ENCODE data around the gene CASK. TPM values are rescaled to one million over a fixed set of nuclear protein-coding genes. Genes with fewer than 3 reads are reported as not detected.

The CASK gene
- total RNA-seq, 4 donors from 2014 or later = 34.3 to 52.8 (median 40.7) TPM

DNA sequence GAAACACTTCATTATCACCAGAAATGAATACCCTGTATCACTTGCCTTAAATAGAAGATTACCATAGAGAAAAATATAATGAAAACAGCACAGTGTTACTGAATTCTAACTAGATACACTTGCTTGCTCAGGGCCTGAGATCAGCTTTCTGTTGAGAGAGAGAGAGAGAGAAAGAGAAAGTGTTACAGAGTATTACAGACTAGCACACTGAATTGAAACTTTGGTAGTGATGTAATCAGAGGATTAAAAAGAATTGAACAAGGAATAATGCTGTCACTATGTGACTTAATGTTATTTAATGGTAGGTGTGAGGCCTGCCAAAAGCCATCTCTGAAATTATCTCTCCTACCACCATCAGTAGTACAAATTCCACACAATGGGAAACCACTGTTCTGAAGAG is 35.5 kb upstream of the CASK start:
- no peaks in the 10 kb centered on the region for H3K36me3 ChIP-seq
- TF ChIP-seq, protein P1, sequence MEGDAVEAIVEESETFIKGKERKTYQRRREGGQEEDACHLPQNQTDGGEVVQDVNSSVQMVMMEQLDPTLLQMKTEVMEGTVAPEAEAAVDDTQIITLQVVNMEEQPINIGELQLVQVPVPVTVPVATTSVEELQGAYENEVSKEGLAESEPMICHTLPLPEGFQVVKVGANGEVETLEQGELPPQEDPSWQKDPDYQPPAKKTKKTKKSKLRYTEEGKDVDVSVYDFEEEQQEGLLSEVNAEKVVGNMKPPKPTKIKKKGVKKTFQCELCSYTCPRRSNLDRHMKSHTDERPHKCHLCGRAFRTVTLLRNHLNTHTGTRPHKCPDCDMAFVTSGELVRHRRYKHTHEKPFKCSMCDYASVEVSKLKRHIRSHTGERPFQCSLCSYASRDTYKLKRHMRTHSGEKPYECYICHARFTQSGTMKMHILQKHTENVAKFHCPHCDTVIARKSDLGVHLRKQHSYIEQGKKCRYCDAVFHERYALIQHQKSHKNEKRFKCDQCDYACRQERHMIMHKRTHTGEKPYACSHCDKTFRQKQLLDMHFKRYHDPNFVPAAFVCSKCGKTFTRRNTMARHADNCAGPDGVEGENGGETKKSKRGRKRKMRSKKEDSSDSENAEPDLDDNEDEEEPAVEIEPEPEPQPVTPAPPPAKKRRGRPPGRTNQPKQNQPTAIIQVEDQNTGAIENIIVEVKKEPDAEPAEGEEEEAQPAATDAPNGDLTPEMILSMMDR (IDR thresholded peaks at IDR 0.05) = no peak
- TF ChIP-seq EP300 (IDR thresholded peaks at IDR 0.05) = no peak
- no peak for TF ChIP-seq POLR2A (IDR thresholded peaks at IDR 0.05)
- no peak for DNase-seq (ENCODE audit: low spot score in 2 of 2)

DNA sequence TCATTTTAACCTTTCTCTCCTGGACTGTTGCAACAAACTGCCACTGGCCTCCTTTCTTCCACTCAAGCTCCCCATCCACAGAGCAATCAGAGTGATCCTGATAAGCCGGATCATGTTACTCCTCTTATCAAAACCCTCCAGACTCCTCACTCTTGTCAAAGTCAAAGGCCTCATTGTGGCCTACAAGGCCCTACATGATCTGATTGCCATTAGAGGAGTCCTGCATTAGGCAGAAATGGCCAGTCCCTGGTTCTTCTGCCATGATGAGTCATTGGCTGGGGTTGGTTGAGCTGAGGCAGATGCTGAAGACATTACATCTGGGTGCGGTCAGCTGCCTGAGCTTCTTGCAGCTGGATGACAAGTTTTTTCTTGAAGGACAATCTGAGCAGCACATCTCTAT is 32.7 kb upstream of the CASK start:
- DNase-seq (ENCODE audit: low spot score in 2 of 2) = no peak
- Histone ChIP-seq H3K9me3 (no peaks in the 10 kb centered on the region), H3K4me1 (no peaks in the 10 kb centered on the region), H3K27ac (no peak overlapping the region), H3K27me3 (peaks cover 0 to 5% of the 10 kb centered on the region in 2 donors), H3K36me3 (no peaks in the 10 kb centered on the region), H3K4me3 (no peak overlapping the region)
- TF ChIP-seq, protein P1 (IDR thresholded peaks at IDR 0.05) = no peak
- TF ChIP-seq EP300 (IDR thresholded peaks at IDR 0.05) (no peak), POLR2A (IDR thresholded peaks at IDR 0.05) (no peak)
- 89 to 100% methylated on average over 1 to 2 of the region's 2 CpGs for whole genome bisulfite sequencing, 2 donors

More for the DNA sequence above, 35.5 kb upstream of the CASK start:
- Histone ChIP-seq H3K4me3 (no peak overlapping the region), H3K9me3 (no peaks in the 10 kb centered on the region), H3K27me3 (no peaks in the 10 kb centered on the region), H3K4me1 (no peaks in the 10 kb centered on the region), H3K27ac (no peak overlapping the region)

DNA sequence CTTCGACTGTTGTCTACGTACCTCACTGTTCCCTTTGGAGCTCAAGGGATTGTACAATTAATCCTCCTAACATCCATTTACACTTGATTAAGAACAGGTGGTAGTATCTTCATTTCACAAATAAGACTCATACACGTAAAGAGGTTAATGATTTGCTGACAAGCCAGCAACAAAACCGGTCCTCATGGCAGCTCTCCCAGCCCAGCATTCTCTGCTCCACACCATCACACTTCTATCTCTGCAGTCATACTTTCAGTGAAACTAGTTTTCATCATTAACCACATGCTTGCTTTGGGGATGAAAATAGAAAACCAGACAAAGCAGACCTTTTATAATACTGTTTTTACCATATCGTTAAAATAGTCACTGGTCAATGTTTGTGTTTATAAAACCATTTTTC is 28.7 kb upstream of the CASK start:
- WGBS, 2 donors = 49 to 62% methylated on average over 5 of the region's 5 CpGs
- TF ChIP-seq EP300 (IDR thresholded peaks at IDR 0.05) (no peak), POLR2A (IDR thresholded peaks at IDR 0.05) (no peak)
- TF ChIP-seq, protein P1 (IDR thresholded peaks at IDR 0.05) = no peak
- Histone ChIP-seq H3K4me1 (no peaks in the 10 kb centered on the region), H3K9me3 (no peaks in the 10 kb centered on the region), H3K4me3 (no peak overlapping the region), H3K27ac (no peak overlapping the region), H3K27me3 (peaks cover 0 to 16% of the 10 kb centered on the region in 2 donors), H3K36me3 (no peaks in the 10 kb centered on the region)
- DNase-seq (ENCODE audit: low spot score in 2 of 2) = no peak

DNA sequence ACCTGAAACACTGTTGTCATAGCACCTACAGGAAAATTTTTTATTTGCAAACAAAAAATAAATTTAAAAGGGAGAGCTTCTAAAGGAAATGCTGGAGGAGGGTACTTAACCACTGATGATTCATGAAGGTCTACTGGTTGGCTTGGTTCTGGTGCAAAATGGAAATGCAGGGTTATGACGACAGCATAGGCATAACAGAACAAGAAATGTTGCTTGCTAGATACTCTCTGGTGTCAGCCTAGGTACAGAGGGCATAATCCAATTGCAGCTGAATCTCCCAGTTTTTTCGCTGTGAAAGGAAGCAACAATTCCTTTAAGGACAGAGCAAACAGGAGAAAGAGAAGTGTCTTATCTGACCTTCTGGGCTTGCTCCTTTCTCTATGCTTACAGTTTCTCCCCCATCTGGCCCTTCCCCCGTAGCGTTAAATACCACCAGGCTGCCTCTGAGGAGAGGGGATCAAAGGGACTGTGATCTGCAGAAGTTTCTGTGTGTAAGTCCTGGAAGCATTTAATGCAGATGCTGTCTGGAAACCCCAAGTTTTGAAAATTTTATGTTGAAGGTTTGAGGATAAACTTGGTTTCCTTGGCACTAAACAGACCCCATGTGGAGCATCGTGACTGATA is 23.7 kb upstream of the CASK start:
- no peaks in the 10 kb centered on the region for H3K36me3 ChIP-seq

DNA sequence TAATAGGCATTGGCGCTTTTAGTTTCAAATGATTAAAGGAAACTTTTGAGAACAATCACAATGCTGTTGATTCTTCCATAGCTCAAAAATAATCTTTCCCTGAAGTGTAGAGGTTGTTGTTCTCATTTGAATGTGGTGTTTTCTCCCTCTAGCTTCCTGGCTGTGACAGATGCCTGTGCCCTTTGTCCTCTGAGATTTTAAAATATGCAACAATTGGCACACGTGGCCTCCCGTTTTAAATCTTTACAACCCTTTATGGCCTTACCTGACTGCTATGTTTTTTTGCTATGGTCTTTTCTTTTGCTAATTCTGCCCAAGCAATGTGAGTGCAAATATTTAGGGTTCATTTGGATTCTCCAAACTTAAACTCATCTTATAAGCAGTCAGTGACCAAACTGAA is 22.9 kb upstream of the CASK start:
- Histone ChIP-seq H3K4me3 (no peak overlapping the region), H3K9me3 (no peaks in the 10 kb centered on the region), H3K27ac (no peak overlapping the region), H3K27me3 (peaks cover 0 to 11% of the 10 kb centered on the region in 2 donors), H3K36me3 (no peaks in the 10 kb centered on the region), H3K4me1 (no peaks in the 10 kb centered on the region)
- DNase-seq (ENCODE audit: low spot score in 2 of 2) = no peak
- 34 to 36% methylated on average over 3 of the region's 3 CpGs for WGBS, 2 donors
- TF ChIP-seq POLR2A (IDR thresholded peaks at IDR 0.05) (no peak), EP300 (IDR thresholded peaks at IDR 0.05) (no peak)
- TF ChIP-seq, protein P1 (IDR thresholded peaks at IDR 0.05) = no peak

More for the DNA sequence above, 23.7 kb upstream of the CASK start:
- Histone ChIP-seq H3K27me3 (peaks cover 0 to 16% of the 10 kb centered on the region in 2 donors), H3K4me1 (no peaks in the 10 kb centered on the region), H3K9me3 (no peaks in the 10 kb centered on the region), H3K27ac (no peak overlapping the region), H3K4me3 (no peak overlapping the region)
- no peak for DNase-seq (ENCODE audit: low spot score in 2 of 2)
- TF ChIP-seq POLR2A (IDR thresholded peaks at IDR 0.05) (no peak), EP300 (IDR thresholded peaks at IDR 0.05) (no peak)
- TF ChIP-seq, protein P1 (IDR thresholded peaks at IDR 0.05) = no peak
- 69 to 81% methylated on average over 5 of the region's 5 CpGs for WGBS, 2 donors

Measured in tibial nerve (tissue), 4 donors.